NB4 (cell line): ENCODE results near the gene ERBB4.

ENCODE experiments used
- DNase-seq: peaks from one replicate; pipeline ENCODE4 v3.0.0; 2010; ENCODE audit warnings: low read depth
- H3K4me3 ChIP-seq: one replicate; pipeline ENCODE4 v1.5.1; 2011; ENCODE audit warnings: mild to moderate bottlenecking, low read depth, low read length, moderate library complexity
- CTCF ChIP-seq: IDR thresholded peaks from one replicate; pipeline ENCODE4 v1.5.1; 2012; ENCODE audit warnings: low read depth, low read length
- MAX ChIP-seq: IDR thresholded peaks from 2 replicates; pipeline ENCODE4 v1.6.1; 2011; ENCODE audit warnings: low read depth, low read length
- MYC ChIP-seq: IDR thresholded peaks from 2 replicates; pipeline ENCODE4 v1.6.1; 2011; ENCODE audit warnings: low read depth, low read length
- POLR2A ChIP-seq: IDR thresholded peaks from 2 replicates; pipeline ENCODE4 v1.6.1; 2011; ENCODE audit warnings: mild to moderate bottlenecking; ENCODE audit not compliant: insufficient read length; ENCODE audit errors: extremely low read depth

ERBB4 gene

GRCh38 chr2:212441821-212442220 lies 96.8 kb downstream of the ERBB4 start:
- DNase-seq = no peak
- H3K4me3 ChIP-seq = no peak overlapping the region
- TF ChIP-seq MYC (no peak), POLR2A (no peak), CTCF (no peak), MAX (no peak)

- no peak for TF ChIP-seq POLR2A
- DNase-seq = no peak
- H3K4me3 ChIP-seq = no peak overlapping the region
These were observed 97.5 kb downstream of the ERBB4 start for GRCh38 chr2:212441141-212441540.

- TF ChIP-seq POLR2A = no peak
- TF ChIP-seq MYC = no peak
- TF ChIP-seq MAX = no peak
- no peak for TF ChIP-seq CTCF
- H3K4me3 ChIP-seq = no peak overlapping the region
- no peak for DNase-seq
These were observed 109.7 kb downstream of the ERBB4 start for GRCh38 chr2:212428681-212429478.

- no peak overlapping the region for H3K4me3 ChIP-seq
- DNase-seq = no peak
- TF ChIP-seq MYC (no peak), POLR2A (no peak), CTCF (no peak), MAX (no peak)
These were observed 111.0 kb downstream of the ERBB4 start for GRCh38 chr2:212427638-212428037.

GRCh38 chr2:212426637-212427412 lies 111.8 kb downstream of the ERBB4 start:
- no peak for TF ChIP-seq MYC
- TF ChIP-seq CTCF = no peak
- no peak for TF ChIP-seq MAX
- no peak for TF ChIP-seq POLR2A
- H3K4me3 ChIP-seq = no peak overlapping the region
- no peak for DNase-seq

- no peak for TF ChIP-seq MAX
- TF ChIP-seq POLR2A = no peak
- no peak for TF ChIP-seq MYC
- TF ChIP-seq CTCF = no peak
- DNase-seq = no peak
- no peak overlapping the region for H3K4me3 ChIP-seq
These were observed 114.5 kb downstream of the ERBB4 start for GRCh38 chr2:212424082-212424481.
